IPS-NIHi7 (cell line): ENCODE measurements around the gene AGRN.
A peak's percentile ranks its signal among the peaks of the same experiment; 100 is the strongest.

Experiments
- DNase-seq: peaks from one replicate; pipeline ENCODE4 v3.0.0; 2012; ENCODE audit warnings: mixed read lengths; ENCODE audit errors: extremely low spot score

AGRN gene

GRCh38 chr1:1038694-1039093 lies 18.8 kb downstream of the AGRN start:
- no peak for DNase-seq

- DNase-seq: no peak
Observed at GRCh38 chr1:1039145-1039910, 19.4 kb downstream of the AGRN start.

GRCh38 chr1:1040004-1040991 lies 20.4 kb downstream of the AGRN start:
- DNase-seq: peak; percentile 93

- peak; percentile 86 for DNase-seq
Observed at GRCh38 chr1:1041092-1041523, 21.2 kb downstream of the AGRN start.

GRCh38 chr1:1041873-1042272 lies 22.0 kb downstream of the AGRN start:
- no peak for DNase-seq

- DNase-seq: no peak
Observed at GRCh38 chr1:1042835-1043234, 22.9 kb downstream of the AGRN start.

- no peak for DNase-seq
Observed at GRCh38 chr1:1043411-1043810, 23.5 kb downstream of the AGRN start.

GRCh38 chr1:1043921-1044320 lies 24.0 kb downstream of the AGRN start:
- DNase-seq: no peak

- DNase-seq: no peak
Observed at GRCh38 chr1:1044455-1045078, 24.6 kb downstream of the AGRN start.

- DNase-seq: no peak
Observed at GRCh38 chr1:1045129-1045528, 25.2 kb downstream of the AGRN start.

- no peak for DNase-seq
Observed at GRCh38 chr1:1046243-1046642, 26.3 kb downstream of the AGRN start.

GRCh38 chr1:1046767-1047166 lies 26.8 kb downstream of the AGRN start:
- DNase-seq: no peak

GRCh38 chr1:1047407-1047806 lies 27.5 kb downstream of the AGRN start:
- DNase-seq: no peak

- DNase-seq: no peak
Observed at GRCh38 chr1:1047963-1048362, 28.0 kb downstream of the AGRN start.

- no peak for DNase-seq
Observed at GRCh38 chr1:1048765-1049164, 28.8 kb downstream of the AGRN start.

GRCh38 chr1:1049318-1050165 lies 29.6 kb downstream of the AGRN start:
- no peak for DNase-seq

- no peak for DNase-seq
Observed at GRCh38 chr1:1050577-1051052, 30.7 kb downstream of the AGRN start.

GRCh38 chr1:1051127-1051810 lies 31.3 kb downstream of the AGRN start:
- DNase-seq: no peak

- DNase-seq: no peak
Observed at GRCh38 chr1:1052003-1052840, 32.3 kb downstream of the AGRN start.

- DNase-seq: no peak
Observed at GRCh38 chr1:1053022-1053421, 33.1 kb downstream of the AGRN start.
